Left cardiac atrium (tissue), 4 donors: ENCODE results near the gene RYR2. TPM values are rescaled to one million over a fixed set of nuclear protein-coding genes. Genes with fewer than 3 reads are reported as not detected.
"Not testable (repeated sequence)": the region's sequence is repeated elsewhere in the genome, so short reads cannot be mapped to it uniquely, and the experiment has no call there.

ENCODE experiments used
- ATAC-seq, 2 donors: fragments of 200-7000 bp; cut with Tn5 transposase; one replicate each; pipeline ENCODE4 v1.9.1; 2020; ENCODE audit warnings: mild to moderate bottlenecking in 2 of 2, moderate library complexity in 2 of 2
- DNase-seq: peaks from one replicate; pipeline ENCODE4 v3.0.0-alpha.2; 2020
- intact Hi-C, 2 donors: fragments of 100-400 bp; cut with DNase I; formaldehyde crosslinking; loops; one replicate each; pipeline versions ENCODE4 v1.14.1 to v1.15.1; 2022 to 2023
- total RNA-seq, 2 donors: library from RNA; stranded (reverse); fragmentation: NEBNext Ultra II Directional; extraction: Animal tissue kit (Norgen Biotek cat#: 25700); gene quantifications; one replicate each; pipeline ENCODE4 v1.2.1, GENCODE V29; 2021
- donor health status: DM: no; HTN: yes; CAD: no.
- donor health status: DM: no; HTN: yes; CAD: no; lungs with severe emphysema.
- donor health status: DM: yes; HTN: yes; CAD: no.
- donor health status: Dilated cardiomyopathy.

RYR2 gene
- total RNA-seq, 2 donors from 2014 or later, result 433 to 446 TPM

- intact Hi-C loops, result no loop called here
- no peak for DNase-seq
- ATAC-seq, result no peak
Observed at GRCh38 chr1:237832858-237833257, 790.9 kb downstream of the RYR2 start.

GRCh38 chr1:237834048-237834447 lies 792.1 kb downstream of the RYR2 start:
- intact Hi-C loops, result no loop called here
- ATAC-seq (no peak), DNase-seq (no peak)

- intact Hi-C loops, result no loop called here
- ATAC-seq (no peak), DNase-seq (no peak)
Observed at GRCh38 chr1:237834461-237834860, 792.5 kb downstream of the RYR2 start.

- intact Hi-C loops, result no loop called here
- peak; percentile 23 to 26 for ATAC-seq
- DNase-seq, result no peak
Observed at GRCh38 chr1:237838320-237838719, 796.3 kb downstream of the RYR2 start.

GRCh38 chr1:237838904-237839534 lies 797.0 kb downstream of the RYR2 start:
- intact Hi-C loops, result no loop called here
- peak; percentile 29 to 48 for ATAC-seq
- peak; percentile 21 for DNase-seq

GRCh38 chr1:237841485-237841884 lies 799.5 kb downstream of the RYR2 start:
- no peak for ATAC-seq
- DNase-seq, result no peak
- intact Hi-C loops, result no loop called here

GRCh38 chr1:237843516-237843915 lies 801.5 kb downstream of the RYR2 start:
- intact Hi-C loops, result not testable (repeated sequence)

GRCh38 chr1:237851210-237851845 lies 809.3 kb downstream of the RYR2 start:
- intact Hi-C loops, result no loop called here
- peak; percentile 40 for DNase-seq
- no peak for ATAC-seq

More at GRCh38 chr1:237843516-237843915, 801.5 kb downstream of the RYR2 start:
- ATAC-seq, DNase-seq: not testable (repeated sequence)

GRCh38 chr1:237852342-237852741 lies 810.4 kb downstream of the RYR2 start:
- intact Hi-C loops, result no loop called here
- DNase-seq (no peak), ATAC-seq (no peak)

- intact Hi-C loops, result no loop called here
- no peak for ATAC-seq
Observed at GRCh38 chr1:237857455-237857854, 815.5 kb downstream of the RYR2 start.

GRCh38 chr1:237858992-237859391 lies 817.0 kb downstream of the RYR2 start:
- DNase-seq (no peak), ATAC-seq (no peak)
- intact Hi-C loops, result no loop called here

More at GRCh38 chr1:237857455-237857854, 815.5 kb downstream of the RYR2 start:
- no peak for DNase-seq

- ATAC-seq, result no peak
- intact Hi-C loops, result no loop called here
- no peak for DNase-seq
Observed at GRCh38 chr1:237861944-237862343, 820.0 kb downstream of the RYR2 start.

- ATAC-seq (no peak), DNase-seq (no peak)
- intact Hi-C loops, result no loop called here
Observed at GRCh38 chr1:237863234-237863633, 821.2 kb downstream of the RYR2 start.

GRCh38 chr1:237864338-237865244 lies 822.6 kb downstream of the RYR2 start:
- intact Hi-C loops, result no loop called here
- peak; percentile 87 to 89 for ATAC-seq
- DNase-seq, result peak; percentile 54

GRCh38 chr1:237867380-237867888 lies 825.5 kb downstream of the RYR2 start:
- no peak for DNase-seq
- ATAC-seq, result no peak
- intact Hi-C loops, result no loop called here

- DNase-seq, result no peak
- intact Hi-C loops, result no loop called here
- ATAC-seq, result no peak
Observed at GRCh38 chr1:237868817-237869600, 827.0 kb downstream of the RYR2 start.

GRCh38 chr1:237873487-237874211 lies 831.7 kb downstream of the RYR2 start:
- intact Hi-C loops, result no loop called here
- peak in 1 of 2 donors; percentile 70 for ATAC-seq
- no peak for DNase-seq

GRCh38 chr1:237875291-237875690 lies 833.3 kb downstream of the RYR2 start:
- ATAC-seq, result no peak
- intact Hi-C loops, result no loop called here

More at GRCh38 chr1:237875291-237875690, 833.3 kb downstream of the RYR2 start:
- no peak for DNase-seq
